MCF 10A (cell line): Measurements from ENCODE around the gene COA8. TPM values are rescaled to one million over a fixed set of nuclear protein-coding genes. Genes with fewer than 3 reads are reported as not detected.

ENCODE experiments used
- BruUV-seq: library from RNA; stranded (reverse); fragments of 400-500 nt; replicated peaks from 2 replicates; lab custom pipeline; 2021; lab: Mats Ljungman, UMichigan
- CTCF ChIA-PET: fragments of 300-600 bp; sonication (Branson Sonifier 250); formaldehyde crosslinking; extraction: SDS; loops from one replicate; lab custom pipeline; 2021; ENCODE audit warnings: antibody characterized with exemption, inconsistent platforms; lab: Yijun Ruan, JAX
- POLR2A ChIA-PET: fragments of 300-600, 350-650 bp; sonication (Branson Sonifier 250); formaldehyde crosslinking; extraction: SDS; loops from one replicate; lab custom pipeline; 2020; ENCODE audit warnings: antibody characterized with exemption, inconsistent platforms; lab: Yijun Ruan, JAX
- DNase-seq: peaks from one replicate; pipeline ENCODE4 v3.0.0-alpha.2; 2018; ENCODE audit not compliant: unreplicated experiment
- H3K27ac Mint-ChIP-seq: one replicate; pipeline ENCODE4 v1.8.0; 2022; ENCODE audit warnings: mild to moderate bottlenecking, low read depth, mixed read lengths; ENCODE audit not compliant: unreplicated experiment
- H3K27me3 Mint-ChIP-seq: one replicate; pipeline ENCODE4 v1.8.0; 2022; ENCODE audit warnings: mixed read lengths; ENCODE audit not compliant: insufficient read depth, unreplicated experiment
- H3K36me3 Mint-ChIP-seq: one replicate; pipeline ENCODE4 v1.8.0; 2022; ENCODE audit warnings: mild to moderate bottlenecking, moderate library complexity, mixed read lengths; ENCODE audit not compliant: insufficient read depth, unreplicated experiment
- H3K4me1 Mint-ChIP-seq: one replicate; pipeline ENCODE4 v1.8.0; 2022; ENCODE audit warnings: mixed read lengths; ENCODE audit not compliant: insufficient read depth, unreplicated experiment
- H3K4me3 Mint-ChIP-seq: one replicate; pipeline ENCODE4 v1.8.0; 2022; ENCODE audit warnings: mild to moderate bottlenecking, moderate library complexity, mixed read lengths; ENCODE audit not compliant: unreplicated experiment
- H3K9me3 Mint-ChIP-seq: one replicate; pipeline ENCODE4 v1.8.0; 2022; ENCODE audit warnings: mixed read lengths; ENCODE audit not compliant: unreplicated experiment
- intact Hi-C: fragments of 100-400 bp; cut with micrococcal nuclease; formaldehyde crosslinking; loops from 2 replicates; pipeline ENCODE4 v1.14.1; 2022
- total RNA-seq: library from RNA; stranded (reverse); gene quantifications from 2 replicates; pipeline ENCODE4 v1.2.3, GENCODE V29; 2022
- TF ChIP-seq, protein P1 (sequence below): fragments of 200-600 bp; IDR thresholded peaks from one replicate; pipeline ENCODE4 v1.8.0; 2022; ENCODE audit warnings: antibody characterized with exemption, mild to moderate bottlenecking; ENCODE audit not compliant: unreplicated experiment

Gene COA8
- total RNA-seq, 1 experiment from 2014 or later = 68.9 TPM

DNA sequence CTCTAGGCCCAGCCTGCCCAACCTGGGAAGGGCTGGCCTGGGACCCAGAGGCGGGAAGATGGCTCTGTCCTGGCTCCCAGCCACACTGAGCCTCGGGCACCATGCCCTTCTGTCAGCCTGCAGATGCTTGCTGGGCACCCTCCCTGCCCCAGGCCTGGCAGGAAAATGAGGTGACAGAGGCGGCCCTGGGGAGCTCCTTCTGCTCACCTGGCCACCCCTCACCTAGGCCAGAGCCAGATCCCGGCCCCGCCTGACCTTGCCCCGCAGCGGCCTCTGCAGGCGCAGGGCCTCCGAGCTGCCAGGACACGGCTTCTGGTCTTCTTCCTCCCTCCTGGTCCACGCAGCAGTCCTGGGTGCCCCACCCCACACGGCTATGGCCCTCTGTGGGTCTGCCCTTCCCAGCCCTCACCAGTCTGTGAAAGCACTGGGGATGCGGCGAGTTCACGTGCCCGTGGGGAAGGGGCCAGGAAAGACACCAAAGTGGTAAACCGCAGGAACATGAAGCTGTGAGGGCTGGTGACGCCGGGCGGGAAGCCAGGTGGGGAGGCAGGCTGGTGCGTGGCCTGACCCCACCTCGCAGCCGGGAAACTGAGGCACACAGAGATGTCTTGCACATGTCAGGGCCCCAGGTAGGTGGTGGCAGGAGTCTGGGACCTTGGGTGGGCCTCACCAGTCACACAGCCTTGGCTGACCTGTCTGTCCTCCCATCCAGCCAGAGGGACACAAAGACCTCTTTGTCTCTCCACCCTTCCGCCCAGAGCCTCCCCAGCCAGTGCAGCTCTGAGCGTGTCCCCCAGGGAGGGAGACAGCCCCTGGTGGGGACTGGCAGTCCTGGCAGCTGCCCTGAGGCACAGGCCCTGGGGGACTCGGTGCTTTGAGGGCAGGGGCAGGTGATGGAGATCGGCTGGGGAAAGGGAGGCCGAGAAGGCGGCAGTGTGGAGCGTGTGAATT, 13.1 kb upstream of the COA8 start:
- no peak for DNase-seq
- Mint-ChIP-seq H3K4me3 (no peak overlapping the region), H3K27ac (no peak overlapping the region), H3K27me3 (no peaks in the 10 kb centered on the region), H3K4me1 (peaks cover 17% of the 10 kb centered on the region), H3K36me3 (peaks cover 12% of the 10 kb centered on the region), H3K9me3 (no peaks in the 10 kb centered on the region)
- BruUV-seq = no TSS peak
- POLR2A ChIA-PET = interaction anchor here (0.6 to 4.2 kb wide), 4 partner anchors 9 to 1584 kb away, joined by 3 to 65 read pairs (median 4); partner anchors contain the start of genes BAG5 and COA8
- CTCF ChIA-PET = interaction anchor here (0.6 to 10.7 kb wide), 6 partner anchors 9 to 605 kb away, joined by 3 to 126 read pairs (median 4); no protein-coding TSS in a partner anchor
- TF ChIP-seq, protein P1, sequence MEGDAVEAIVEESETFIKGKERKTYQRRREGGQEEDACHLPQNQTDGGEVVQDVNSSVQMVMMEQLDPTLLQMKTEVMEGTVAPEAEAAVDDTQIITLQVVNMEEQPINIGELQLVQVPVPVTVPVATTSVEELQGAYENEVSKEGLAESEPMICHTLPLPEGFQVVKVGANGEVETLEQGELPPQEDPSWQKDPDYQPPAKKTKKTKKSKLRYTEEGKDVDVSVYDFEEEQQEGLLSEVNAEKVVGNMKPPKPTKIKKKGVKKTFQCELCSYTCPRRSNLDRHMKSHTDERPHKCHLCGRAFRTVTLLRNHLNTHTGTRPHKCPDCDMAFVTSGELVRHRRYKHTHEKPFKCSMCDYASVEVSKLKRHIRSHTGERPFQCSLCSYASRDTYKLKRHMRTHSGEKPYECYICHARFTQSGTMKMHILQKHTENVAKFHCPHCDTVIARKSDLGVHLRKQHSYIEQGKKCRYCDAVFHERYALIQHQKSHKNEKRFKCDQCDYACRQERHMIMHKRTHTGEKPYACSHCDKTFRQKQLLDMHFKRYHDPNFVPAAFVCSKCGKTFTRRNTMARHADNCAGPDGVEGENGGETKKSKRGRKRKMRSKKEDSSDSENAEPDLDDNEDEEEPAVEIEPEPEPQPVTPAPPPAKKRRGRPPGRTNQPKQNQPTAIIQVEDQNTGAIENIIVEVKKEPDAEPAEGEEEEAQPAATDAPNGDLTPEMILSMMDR = no peak
- intact Hi-C loops = no loop called here

DNA sequence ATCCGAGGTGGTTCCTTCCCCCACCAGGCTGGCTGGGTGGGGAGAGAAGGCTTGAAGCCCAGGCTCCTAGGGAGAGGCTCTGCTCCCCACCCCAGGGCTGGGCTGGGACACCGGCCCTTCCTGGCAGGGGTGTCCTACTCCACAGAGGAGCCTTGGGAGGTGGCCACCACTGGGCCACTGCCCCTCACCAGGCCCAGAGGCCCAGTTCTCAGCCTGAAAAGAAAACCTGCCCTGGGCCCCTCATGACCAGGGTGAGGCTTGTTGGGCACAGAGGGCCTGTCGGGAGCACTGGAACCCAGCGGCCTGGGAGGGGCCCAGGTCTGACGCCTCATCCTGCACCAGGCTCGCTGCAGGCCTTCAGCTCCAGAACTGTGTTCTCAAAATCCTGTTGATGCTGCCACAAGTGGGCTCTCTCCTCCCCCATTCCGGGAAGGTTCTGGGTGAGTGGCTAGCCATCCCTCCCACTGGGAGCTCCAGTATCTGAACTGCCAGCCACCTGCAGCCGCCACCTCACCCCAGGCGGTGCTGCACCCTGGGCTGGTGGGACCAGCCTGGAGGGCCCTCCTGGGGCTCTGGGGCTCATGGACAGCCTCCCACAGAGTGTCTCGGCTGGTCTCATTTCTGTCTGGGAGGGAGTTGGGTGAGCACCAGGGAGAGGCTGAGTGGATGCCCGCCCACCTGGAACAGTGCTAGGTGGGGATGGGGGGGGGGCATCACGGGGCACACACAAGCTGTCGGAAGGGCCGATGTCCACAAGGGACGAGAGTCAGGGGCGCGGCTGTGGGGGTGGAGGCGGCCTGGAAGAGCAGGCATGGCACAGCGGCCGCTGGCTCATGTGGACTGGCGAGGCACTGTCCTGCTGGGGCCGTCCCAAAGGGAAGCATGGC, 12.1 kb upstream of the COA8 start:
- Mint-ChIP-seq H3K4me1 (peaks cover 23% of the 10 kb centered on the region), H3K4me3 (no peak overlapping the region), H3K27ac (no peak overlapping the region), H3K27me3 (no peaks in the 10 kb centered on the region), H3K9me3 (no peaks in the 10 kb centered on the region), H3K36me3 (peaks cover 23% of the 10 kb centered on the region)
- no peak for DNase-seq
- intact Hi-C loops = no loop called here
- ChIA-PET POLR2A (interaction anchor here (0.7 to 4.2 kb wide), 5 partner anchors 9 to 21 kb away, joined by 3 to 65 read pairs (median 14); partner anchors contain the start of genes BAG5, COA8 and TRMT61A), CTCF (interaction anchor here (0.6 to 10.7 kb wide), 4 partner anchors 32 to 317 kb away, joined by 3 to 126 read pairs (median 4); no protein-coding TSS in a partner anchor)
- no TSS peak for BruUV-seq
- TF ChIP-seq, protein P1 = no peak

DNA sequence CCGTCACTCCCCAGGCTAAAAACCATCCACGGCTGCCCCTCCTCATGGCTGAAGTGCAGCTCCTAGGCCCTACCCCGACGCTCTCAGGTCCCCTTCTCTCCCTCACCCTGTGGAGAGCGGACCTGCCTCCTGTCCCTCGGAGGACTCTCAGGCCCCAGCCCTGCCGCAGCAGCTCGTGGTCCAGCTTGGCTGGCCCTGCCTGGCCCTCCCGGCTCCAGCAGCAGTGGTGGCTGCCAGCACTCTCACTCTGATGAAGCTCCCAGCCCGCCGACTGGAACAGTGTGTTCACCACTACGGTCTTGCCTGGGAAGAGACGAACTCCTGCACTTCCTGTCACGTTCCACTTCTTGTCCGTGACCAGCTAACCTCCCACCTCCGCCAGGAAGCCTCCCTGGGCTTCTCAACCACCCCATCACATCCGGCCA, 11.4 kb upstream of the COA8 start:
- CTCF ChIA-PET = interaction anchor here (0.6 to 10.7 kb wide), 5 partner anchors 10 to 51 kb away, joined by 3 to 126 read pairs (median 5); no protein-coding TSS in a partner anchor

More for the DNA sequence above, 11.4 kb upstream of the COA8 start:
- no TSS peak for BruUV-seq
- Mint-ChIP-seq H3K9me3 (no peaks in the 10 kb centered on the region), H3K4me3 (no peak overlapping the region), H3K27ac (peak overlapping the region; percentile 40), H3K4me1 (peaks cover 23% of the 10 kb centered on the region), H3K36me3 (peaks cover 25% of the 10 kb centered on the region), H3K27me3 (no peaks in the 10 kb centered on the region)
- TF ChIP-seq, protein P1 = no peak
- DNase-seq = no peak
- POLR2A ChIA-PET = interaction anchor here (0.6 to 4.2 kb wide), 5 partner anchors 10 to 49 kb away, joined by 3 to 65 read pairs (median 14); partner anchors contain the start of genes BAG5, COA8 and TRMT61A
- intact Hi-C loops = no loop called here
